Ovary (tissue), 9 donors: ENCODE measurements around the gene ALKBH5. TPM values are rescaled to one million over a fixed set of nuclear protein-coding genes. Genes with fewer than 3 reads are reported as not detected.

Experiments
- DNase-seq, 5 donors: peaks; one replicate each; pipeline ENCODE4 v3.0.0-alpha.2; 2019 to 2020
- H3K27ac ChIP-seq, 2 donors: fragments of 200-600 bp; one replicate each; pipeline versions ENCODE4 v1.5.1 to v1.8.0; 2019 to 2022
- H3K27me3 ChIP-seq: fragments of 200-600 bp; one replicate; pipeline ENCODE4 v1.8.0; 2022
- H3K36me3 ChIP-seq: fragments of 200-600 bp; sonication (generic); one replicate; pipeline ENCODE4 v1.5.1; 2019
- H3K4me1 ChIP-seq: one replicate; pipeline ENCODE4 v1.8.1; 2013; ENCODE audit warnings: mild to moderate bottlenecking, moderate library complexity; ENCODE audit not compliant: insufficient read depth
- H3K4me3 ChIP-seq: fragments of 200-600 bp; sonication (generic); one replicate; pipeline ENCODE4 v1.5.1; 2017
- H3K9me3 ChIP-seq, 2 donors: fragments of 200-600 bp in 1 of 2; sonication (generic) in 1 of 2; one replicate each; pipeline versions ENCODE4 v1.5.1 to v1.8.1; 2013 to 2019; ENCODE audit warnings: mild to moderate bottlenecking in 1 of 2, moderate library complexity in 1 of 2
- EP300 ChIP-seq: sonication (generic); formaldehyde crosslinking; IDR thresholded peaks from one replicate; pipeline ENCODE4 v1.6.1; 2017; ENCODE audit warnings: antibody characterized with exemption
- POLR2A ChIP-seq: fragments of 450-650 bp; IDR thresholded peaks from one replicate; pipeline ENCODE4 v1.6.1; 2017; ENCODE audit warnings: antibody characterized with exemption, mild to moderate bottlenecking, moderate library complexity
- WGBS, 3 donors: extraction: QIAGEN DNeasy Blood & Tissue Kit in 1 of 3; methylation state at CpG; one replicate each; pipeline versions ENCODE4 v1.1.5 to v1.1.7; 2013 to 2017; 5-methylcytosine and 5-hydroxymethylcytosine counted together
- intact Hi-C, 4 donors: fragments of 100-400 bp; cut with DNase I; formaldehyde crosslinking; loops; one replicate each; pipeline versions ENCODE4 v1.11.0 to v1.15.1; 2022 to 2023
- polyA plus RNA-seq, 2 donors: library from polyadenylated mRNA; stranded (reverse); fragments of 200-250 nt in 1 of 2; fragments of 350-450 nt in 1 of 2; fragmentation: Illumina TruSeq in 1 of 2; extraction: RNeasy Lipid Tissue Mini Kit (QIAGEN cat#74804) in 1 of 2; gene quantifications; one replicate each; pipeline ENCODE4 v1.2.3, GENCODE V29; 2013 to 2014
- total RNA-seq, 7 donors: library from RNA; depleted of rRNA in 2 of 7; stranded (reverse); fragments of >200 nt in 2 of 7; fragmentation: NEBNext Ultra II Directional in 3 of 7; extraction: Animal tissue kit (Norgen Biotek cat#: 25700) in 3 of 7; gene quantifications; one replicate each; pipeline versions ENCODE4 v1.1.0 to v1.2.4, GENCODE V29; 2016 to 2023
- TF ChIP-seq, protein P1 (sequence below), 3 donors: fragments of 450-650 bp in 2 of 3; fragments of 200-600 bp in 1 of 3; IDR thresholded peaks; one replicate each; pipeline versions ENCODE4 v1.5.1 to v1.8.0; 2016 to 2022; ENCODE audit warnings: antibody characterized with exemption in 3 of 3, mild to moderate bottlenecking in 1 of 3
- donor health status: DM: no; HTN: no; CAD: no; lungs with moderate emphysema.
- donor health status: DM: no; HTN: no; CAD: no.
- donor health status: Bipolar disorder and iron deficiency.
- donor health status: DM: yes; HTN: yes; CAD: no.
- donor health status: DM: no; HTN: no; CAD: no.
- donor health status: DM: yes; HTN: yes; CAD: no.

The ALKBH5 gene
- total and polyA plus RNA-seq, 9 donors, result 39.6 to 137 (median 102) TPM

DNA sequence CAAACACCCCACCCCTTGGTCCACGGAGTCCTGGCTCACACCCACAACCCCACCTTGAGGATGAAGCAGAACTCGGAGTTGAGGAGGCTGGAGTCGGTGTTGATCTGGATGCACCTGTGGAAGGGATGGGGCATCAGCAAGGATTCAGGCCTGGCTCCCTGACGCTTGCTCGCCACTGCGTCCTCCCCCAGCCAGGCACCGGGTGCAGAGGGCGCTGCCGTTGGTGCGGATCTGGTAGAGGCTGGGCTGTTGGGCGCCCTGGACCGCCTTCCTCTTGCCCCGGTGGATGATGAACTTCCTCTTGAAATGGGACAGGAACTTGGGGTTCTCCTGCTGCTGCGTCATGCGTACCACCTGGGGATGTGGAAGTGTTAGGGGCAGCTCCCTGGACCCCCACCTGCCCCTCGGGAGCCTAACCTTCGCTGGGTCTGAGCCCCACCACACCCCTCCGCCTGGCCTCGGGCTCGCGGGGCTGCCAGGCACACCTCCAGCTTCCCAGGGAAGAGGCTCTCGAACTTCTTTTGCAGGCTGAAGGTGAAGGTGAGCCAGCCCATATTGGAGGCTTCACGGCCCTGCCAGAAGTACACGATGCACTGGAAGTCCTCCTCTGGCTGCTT lies 62.6 kb downstream of the ALKBH5 start:
- peak in 1 of 5 donors; percentile 33 for DNase-seq
- no peaks in the 10 kb centered on the region for H3K36me3 ChIP-seq
- intact Hi-C loops, result loop anchor here in 1 of 4 donors (5.0 kb wide), 1 partner anchor 1929 kb away; no protein-coding TSS in a partner anchor
- no peak overlapping the region for H3K4me3 ChIP-seq
- no peaks in the 10 kb centered on the region for H3K9me3 ChIP-seq
- H3K27me3 ChIP-seq, result no peaks in the 10 kb centered on the region
- peaks cover 2% of the 10 kb centered on the region for H3K4me1 ChIP-seq
- H3K27ac ChIP-seq, result peak overlapping the region in 1 of 2 donors; percentile 51
- TF ChIP-seq EP300 (no peak), POLR2A (no peak)
- TF ChIP-seq, protein P1, sequence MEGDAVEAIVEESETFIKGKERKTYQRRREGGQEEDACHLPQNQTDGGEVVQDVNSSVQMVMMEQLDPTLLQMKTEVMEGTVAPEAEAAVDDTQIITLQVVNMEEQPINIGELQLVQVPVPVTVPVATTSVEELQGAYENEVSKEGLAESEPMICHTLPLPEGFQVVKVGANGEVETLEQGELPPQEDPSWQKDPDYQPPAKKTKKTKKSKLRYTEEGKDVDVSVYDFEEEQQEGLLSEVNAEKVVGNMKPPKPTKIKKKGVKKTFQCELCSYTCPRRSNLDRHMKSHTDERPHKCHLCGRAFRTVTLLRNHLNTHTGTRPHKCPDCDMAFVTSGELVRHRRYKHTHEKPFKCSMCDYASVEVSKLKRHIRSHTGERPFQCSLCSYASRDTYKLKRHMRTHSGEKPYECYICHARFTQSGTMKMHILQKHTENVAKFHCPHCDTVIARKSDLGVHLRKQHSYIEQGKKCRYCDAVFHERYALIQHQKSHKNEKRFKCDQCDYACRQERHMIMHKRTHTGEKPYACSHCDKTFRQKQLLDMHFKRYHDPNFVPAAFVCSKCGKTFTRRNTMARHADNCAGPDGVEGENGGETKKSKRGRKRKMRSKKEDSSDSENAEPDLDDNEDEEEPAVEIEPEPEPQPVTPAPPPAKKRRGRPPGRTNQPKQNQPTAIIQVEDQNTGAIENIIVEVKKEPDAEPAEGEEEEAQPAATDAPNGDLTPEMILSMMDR (IDR thresholded peaks at IDR 0.05), result no peak
- 81 to 83% (median 83%) methylated on average over 22 to 24 of the region's 24 CpGs for WGBS, 3 donors

GRCh38 chr17:18246880-18247612 lies 63.4 kb downstream of the ALKBH5 start:
- DNase-seq, result peak; percentile 90 to 93 (median 90)
- peak overlapping the region in 1 of 2 donors; percentile 51 for H3K27ac ChIP-seq
- 15 to 22% (median 20%) methylated on average over 37 to 46 of the region's 46 CpGs for WGBS, 3 donors
- no peaks in the 10 kb centered on the region for H3K27me3 ChIP-seq
- no peak overlapping the region for H3K4me3 ChIP-seq
- H3K9me3 ChIP-seq, result no peaks in the 10 kb centered on the region
- TF ChIP-seq, protein P1 (IDR thresholded peaks at IDR 0.05), result no peak
- no peak for TF ChIP-seq POLR2A
- TF ChIP-seq EP300, result no peak
- H3K4me1 ChIP-seq, result peaks cover 2% of the 10 kb centered on the region
- no peaks in the 10 kb centered on the region for H3K36me3 ChIP-seq
- intact Hi-C loops, result loop anchor here in 1 of 4 donors (5.0 kb wide), 1 partner anchor 1930 kb away; no protein-coding TSS in a partner anchor

DNA sequence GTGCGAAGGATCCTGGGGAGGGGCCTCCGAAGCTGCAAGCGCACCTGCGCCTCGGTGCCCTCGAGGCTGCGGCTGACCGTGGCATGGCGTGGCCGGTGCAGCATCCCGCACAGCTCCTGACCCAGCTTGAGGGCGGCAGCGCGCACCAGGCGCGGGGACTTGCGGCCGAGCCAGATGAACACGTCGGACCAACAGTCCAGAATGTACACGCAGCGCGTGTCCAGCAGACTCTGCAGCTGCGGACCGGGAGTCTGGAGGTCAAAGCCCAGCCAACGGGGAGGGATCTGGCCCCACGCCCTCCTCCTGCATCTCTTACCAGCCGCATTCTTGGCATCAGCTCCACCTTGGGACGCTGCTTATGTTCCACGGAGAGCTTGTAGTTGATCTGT lies 64.0 kb downstream of the ALKBH5 start:
- H3K4me3 ChIP-seq, result no peak overlapping the region
- TF ChIP-seq EP300 (no peak), POLR2A (no peak)
- TF ChIP-seq, protein P1 (IDR thresholded peaks at IDR 0.05), result no peak
- no peaks in the 10 kb centered on the region for H3K36me3 ChIP-seq
- H3K27ac ChIP-seq, result peak overlapping the region in 1 of 2 donors; percentile 51
- no peaks in the 10 kb centered on the region for H3K9me3 ChIP-seq
- H3K4me1 ChIP-seq, result peaks cover 2% of the 10 kb centered on the region
- DNase-seq, result peak; percentile 60 to 88 (median 72)
- 26 to 38% (median 32%) methylated on average over 28 to 30 of the region's 30 CpGs for WGBS, 3 donors
- intact Hi-C loops, result loop anchor here in 1 of 4 donors (5.0 kb wide), 1 partner anchor 1930 kb away; no protein-coding TSS in a partner anchor
- no peaks in the 10 kb centered on the region for H3K27me3 ChIP-seq

DNA sequence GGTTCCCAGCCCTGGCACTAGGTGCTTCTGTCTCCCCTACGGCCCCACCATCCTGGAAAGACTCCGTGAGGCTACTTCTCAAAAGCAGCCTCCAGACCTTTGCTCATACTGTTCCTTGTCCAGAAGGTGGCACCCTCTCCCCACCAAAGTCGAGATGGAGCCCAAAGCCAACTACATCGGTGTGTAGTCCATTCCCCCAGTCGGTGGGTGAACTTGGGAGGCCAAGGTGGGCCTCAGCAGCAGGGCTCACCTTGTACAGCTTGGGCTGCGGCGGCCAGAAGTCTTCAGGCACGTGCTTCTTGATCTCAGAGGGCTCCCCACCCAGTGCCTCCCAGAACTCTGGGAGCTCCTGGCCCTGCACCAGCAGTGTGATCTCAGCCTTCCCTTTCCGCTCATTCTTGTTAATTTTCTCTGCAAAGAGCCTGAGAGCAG lies 64.7 kb downstream of the ALKBH5 start:
- Histone ChIP-seq H3K27ac (peak overlapping the region in 1 of 2 donors; percentile 51), H3K9me3 (no peaks in the 10 kb centered on the region), H3K4me3 (no peak overlapping the region), H3K36me3 (no peaks in the 10 kb centered on the region), H3K27me3 (no peaks in the 10 kb centered on the region), H3K4me1 (peaks cover 2% of the 10 kb centered on the region)
- DNase-seq, result peak; percentile 72 to 76 (median 76)
- WGBS, 3 donors, result 14 to 23% (median 22%) methylated on average over 9 of the region's 9 CpGs
- no peak for TF ChIP-seq POLR2A
- TF ChIP-seq, protein P1 (IDR thresholded peaks at IDR 0.05), result peak in 2 of 3 donors; percentile 67 to 71
- intact Hi-C loops, result loop anchor here in 1 of 4 donors (5.0 kb wide), 1 partner anchor 1931 kb away; no protein-coding TSS in a partner anchor
